ENCODE data around the gene THBS1.

The THBS1 gene

DNA sequence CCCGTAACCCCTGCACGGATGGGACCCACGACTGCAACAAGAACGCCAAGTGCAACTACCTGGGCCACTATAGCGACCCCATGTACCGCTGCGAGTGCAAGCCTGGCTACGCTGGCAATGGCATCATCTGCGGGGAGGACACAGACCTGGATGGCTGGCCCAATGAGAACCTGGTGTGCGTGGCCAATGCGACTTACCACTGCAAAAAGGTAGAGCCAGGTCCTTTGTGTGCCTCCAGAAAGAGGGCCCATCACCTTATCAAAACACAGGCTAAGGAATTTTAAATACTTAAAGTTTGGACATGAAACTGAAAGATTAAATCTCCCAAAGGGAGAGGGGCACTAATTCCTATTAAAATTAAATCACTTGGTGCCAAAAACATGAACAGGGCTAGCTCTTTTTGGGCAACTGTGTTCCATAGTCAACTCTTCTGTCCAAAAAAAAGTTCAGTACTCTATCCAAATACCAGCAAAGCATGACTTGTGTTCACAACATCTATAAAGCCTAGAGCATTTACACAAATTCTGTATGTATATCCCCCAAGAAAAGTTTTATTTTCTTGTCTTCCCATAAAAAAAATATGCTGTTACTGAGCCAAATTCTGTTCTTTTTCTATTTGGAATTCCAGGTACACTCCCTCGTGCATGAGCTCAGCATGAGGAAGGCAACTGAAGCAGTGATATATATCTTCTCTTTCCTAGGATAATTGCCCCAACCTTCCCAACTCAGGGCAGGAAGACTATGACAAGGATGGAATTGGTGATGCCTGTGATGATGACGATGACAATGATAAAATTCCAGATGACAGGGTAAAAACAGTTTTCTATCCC, 9.2 kb downstream of the THBS1 start:
- no peak for DNase-seq

DNA sequence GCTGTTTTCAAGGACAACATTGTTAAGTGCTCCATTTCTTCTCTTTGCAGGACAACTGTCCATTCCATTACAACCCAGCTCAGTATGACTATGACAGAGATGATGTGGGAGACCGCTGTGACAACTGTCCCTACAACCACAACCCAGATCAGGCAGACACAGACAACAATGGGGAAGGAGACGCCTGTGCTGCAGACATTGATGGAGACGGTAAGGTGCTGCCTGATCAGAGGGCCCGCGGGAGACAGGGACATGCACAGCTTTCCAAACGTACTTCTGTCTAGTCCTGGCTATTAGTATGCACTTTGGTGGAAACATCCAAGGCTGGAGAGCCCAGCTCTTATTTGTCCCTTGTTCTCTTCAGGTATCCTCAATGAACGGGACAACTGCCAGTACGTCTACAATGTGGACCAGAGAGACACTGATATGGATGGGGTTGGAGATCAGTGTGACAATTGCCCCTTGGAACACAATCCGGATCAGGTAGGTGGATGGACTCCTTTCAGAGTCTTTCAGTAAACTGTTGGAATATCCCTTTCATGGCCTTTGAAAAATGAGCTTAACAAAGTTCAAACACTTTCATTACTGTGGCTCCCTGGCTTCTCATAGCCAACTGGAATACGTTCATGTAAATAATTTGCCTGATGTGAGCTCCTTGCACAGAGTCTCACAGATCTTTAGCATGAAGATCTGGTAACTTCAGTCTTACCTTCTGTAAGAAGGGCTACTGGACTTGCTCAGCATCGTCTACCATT, 10.4 kb downstream of the THBS1 start:
- DNase-seq, result no peak

DNA sequence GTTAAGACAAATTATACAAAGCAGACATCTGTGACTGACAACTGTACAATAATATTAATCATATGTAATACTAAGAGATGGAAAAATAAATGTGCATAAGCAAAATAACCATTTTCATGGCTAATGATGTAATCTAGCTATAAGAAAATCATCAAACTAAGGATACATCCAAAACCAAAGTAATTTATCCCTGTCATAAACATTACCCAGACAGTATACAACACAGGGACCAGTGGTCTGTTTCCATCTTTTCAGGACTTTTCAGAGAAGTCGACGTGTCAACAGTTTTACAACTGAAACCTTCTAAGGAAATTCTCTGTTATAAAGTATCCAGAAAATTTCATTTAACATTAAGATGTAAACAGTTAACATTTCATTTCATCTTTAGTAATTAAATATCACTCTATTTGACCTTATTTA, 11.0 kb downstream of the THBS1 start:
- no peak for DNase-seq

DNA sequence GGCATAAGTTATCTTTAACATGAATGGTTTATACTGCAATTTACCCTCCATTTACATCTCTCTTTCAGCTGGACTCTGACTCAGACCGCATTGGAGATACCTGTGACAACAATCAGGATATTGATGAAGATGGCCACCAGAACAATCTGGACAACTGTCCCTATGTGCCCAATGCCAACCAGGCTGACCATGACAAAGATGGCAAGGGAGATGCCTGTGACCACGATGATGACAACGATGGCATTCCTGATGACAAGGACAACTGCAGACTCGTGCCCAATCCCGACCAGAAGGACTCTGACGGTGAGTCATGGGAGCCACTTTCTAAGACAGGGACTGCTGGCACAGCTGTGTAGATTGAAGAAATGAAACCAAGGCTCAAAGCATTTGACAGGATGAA, 11.6 kb downstream of the THBS1 start:
- DNase-seq, result no peak

DNA sequence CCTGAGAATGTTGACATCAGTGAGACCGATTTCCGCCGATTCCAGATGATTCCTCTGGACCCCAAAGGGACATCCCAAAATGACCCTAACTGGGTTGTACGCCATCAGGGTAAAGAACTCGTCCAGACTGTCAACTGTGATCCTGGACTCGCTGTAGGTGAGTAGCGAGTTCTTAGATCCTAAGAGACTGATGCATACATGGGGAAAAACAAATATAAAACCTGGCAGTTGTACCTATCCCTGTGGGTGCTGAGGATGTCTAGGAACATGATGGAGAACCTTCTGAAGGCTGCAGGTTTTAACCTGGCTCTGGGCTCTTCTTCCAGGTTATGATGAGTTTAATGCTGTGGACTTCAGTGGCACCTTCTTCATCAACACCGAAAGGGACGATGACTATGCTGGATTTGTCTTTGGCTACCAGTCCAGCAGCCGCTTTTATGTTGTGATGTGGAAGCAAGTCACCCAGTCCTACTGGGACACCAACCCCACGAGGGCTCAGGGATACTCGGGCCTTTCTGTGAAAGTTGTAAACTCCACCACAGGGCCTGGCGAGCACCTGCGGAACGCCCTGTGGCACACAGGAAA, 12.3 kb downstream of the THBS1 start:
- DNase-seq, result no peak

DNA sequence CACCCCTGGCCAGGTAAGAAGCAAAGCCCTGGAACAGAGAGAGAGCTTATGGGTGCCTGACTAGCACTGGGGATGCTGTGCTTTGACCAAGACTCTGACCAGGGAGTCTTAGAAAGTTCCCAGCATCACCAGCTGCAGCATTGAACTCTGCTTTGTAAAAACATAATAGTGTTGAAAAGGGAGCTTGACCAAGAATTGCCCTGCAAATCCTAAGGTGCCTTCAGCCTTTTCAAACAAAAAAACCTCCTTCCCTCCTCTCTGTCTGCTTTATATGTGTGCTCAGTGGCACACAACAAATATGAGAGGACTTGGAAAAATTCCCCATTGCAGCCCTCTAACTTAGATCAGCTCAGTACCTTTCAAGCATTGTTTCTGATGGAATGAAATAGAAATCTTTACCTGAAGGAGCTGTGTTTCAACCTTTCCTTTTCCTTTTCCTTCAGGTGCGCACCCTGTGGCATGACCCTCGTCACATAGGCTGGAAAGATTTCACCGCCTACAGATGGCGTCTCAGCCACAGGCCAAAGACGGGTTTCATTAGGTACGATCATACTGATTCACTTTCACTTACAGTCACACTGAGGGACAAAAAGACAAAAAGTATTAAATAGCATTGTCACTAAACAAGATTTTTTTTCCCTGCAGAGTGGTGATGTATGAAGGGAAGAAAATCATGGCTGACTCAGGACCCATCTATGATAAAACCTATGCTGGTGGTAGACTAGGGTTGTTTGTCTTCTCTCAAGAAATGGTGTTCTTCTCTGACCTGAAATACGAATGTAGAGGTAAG, 13.0 kb downstream of the THBS1 start:
- peak; percentile 18 to 60 for DNase-seq

DNA sequence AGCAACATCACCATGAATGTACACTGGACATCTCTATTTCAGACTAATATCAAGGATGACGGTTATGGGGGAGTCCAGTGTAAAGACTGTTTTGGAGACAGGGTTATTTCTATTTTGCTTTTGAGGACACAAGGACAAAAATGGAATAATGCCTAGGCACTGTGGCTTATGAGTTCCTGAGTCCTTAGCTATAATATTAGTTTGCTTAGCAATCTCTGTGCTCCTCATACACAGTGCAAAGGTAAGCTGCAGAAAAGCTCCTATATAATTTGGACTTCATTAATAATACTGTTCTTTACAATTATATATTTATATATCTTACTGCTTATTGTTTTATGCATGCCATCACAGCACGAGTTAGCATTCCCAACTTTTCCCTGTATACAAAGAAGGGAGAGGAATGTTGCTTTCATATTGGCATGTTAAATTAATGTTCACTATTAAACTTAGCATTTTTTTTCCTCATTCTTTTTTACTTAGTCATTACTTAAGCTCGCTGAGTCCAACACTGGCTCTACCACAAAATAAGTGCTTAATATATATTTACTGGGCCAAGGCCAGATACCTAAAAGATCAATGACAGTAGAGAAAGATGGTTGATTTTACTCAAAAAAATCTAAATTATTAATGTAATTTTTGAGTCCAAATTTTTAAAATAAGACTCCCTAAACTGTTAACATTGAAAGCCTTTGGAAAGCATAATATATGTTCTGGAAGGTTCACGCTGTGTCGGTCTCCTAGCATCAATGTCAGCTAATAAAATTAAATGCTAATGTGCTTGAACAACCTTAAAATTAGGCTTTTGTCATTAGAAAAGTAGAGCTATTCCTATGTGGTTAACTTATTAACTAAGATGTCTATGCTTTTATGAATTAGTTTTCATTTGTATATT, 13.8 kb downstream of the THBS1 start:
- DNase-seq, result no peak

DNA sequence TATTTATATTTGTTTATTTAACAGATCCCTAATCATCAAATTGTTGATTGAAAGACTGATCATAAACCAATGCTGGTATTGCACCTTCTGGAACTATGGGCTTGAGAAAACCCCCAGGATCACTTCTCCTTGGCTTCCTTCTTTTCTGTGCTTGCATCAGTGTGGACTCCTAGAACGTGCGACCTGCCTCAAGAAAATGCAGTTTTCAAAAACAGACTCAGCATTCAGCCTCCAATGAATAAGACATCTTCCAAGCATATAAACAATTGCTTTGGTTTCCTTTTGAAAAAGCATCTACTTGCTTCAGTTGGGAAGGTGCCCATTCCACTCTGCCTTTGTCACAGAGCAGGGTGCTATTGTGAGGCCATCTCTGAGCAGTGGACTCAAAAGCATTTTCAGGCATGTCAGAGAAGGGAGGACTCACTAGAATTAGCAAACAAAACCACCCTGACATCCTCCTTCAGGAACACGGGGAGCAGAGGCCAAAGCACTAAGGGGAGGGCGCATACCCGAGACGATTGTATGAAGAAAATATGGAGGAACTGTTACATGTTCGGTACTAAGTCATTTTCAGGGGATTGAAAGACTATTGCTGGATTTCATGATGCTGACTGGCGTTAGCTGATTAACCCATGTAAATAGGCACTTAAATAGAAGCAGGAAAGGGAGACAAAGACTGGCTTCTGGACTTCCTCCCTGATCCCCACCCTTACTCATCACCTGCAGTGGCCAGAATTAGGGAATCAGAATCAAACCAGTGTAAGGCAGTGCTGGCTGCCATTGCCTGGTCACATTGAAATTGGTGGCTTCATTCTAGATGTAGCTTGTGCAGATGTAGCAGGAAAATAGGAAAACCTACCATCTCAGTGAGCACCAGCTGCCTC, 14.7 kb downstream of the THBS1 start:
- DNase-seq, result no peak

DNA sequence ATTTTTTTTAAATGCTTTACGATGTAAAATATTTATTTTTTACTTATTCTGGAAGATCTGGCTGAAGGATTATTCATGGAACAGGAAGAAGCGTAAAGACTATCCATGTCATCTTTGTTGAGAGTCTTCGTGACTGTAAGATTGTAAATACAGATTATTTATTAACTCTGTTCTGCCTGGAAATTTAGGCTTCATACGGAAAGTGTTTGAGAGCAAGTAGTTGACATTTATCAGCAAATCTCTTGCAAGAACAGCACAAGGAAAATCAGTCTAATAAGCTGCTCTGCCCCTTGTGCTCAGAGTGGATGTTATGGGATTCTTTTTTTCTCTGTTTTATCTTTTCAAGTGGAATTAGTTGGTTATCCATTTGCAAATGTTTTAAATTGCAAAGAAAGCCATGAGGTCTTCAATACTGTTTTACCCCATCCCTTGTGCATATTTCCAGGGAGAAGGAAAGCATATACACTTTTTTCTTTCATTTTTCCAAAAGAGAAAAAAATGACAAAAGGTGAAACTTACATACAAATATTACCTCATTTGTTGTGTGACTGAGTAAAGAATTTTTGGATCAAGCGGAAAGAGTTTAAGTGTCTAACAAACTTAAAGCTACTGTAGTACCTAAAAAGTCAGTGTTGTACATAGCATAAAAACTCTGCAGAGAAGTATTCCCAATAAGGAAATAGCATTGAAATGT, 15.6 kb downstream of the THBS1 start:
- DNase-seq, result no peak

DNA sequence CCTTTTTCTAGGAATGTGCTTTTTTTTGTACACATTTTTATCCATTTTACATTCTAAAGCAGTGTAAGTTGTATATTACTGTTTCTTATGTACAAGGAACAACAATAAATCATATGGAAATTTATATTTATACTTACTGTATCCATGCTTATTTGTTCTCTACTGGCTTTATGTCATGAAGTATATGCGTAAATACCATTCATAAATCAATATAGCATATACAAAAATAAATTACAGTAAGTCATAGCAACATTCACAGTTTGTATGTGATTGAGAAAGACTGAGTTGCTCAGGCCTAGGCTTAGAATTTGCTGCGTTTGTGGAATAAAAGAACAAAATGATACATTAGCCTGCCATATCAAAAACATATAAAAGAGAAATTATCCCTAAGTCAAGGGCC, 16.5 kb downstream of the THBS1 start:
- no peak for DNase-seq

DNA sequence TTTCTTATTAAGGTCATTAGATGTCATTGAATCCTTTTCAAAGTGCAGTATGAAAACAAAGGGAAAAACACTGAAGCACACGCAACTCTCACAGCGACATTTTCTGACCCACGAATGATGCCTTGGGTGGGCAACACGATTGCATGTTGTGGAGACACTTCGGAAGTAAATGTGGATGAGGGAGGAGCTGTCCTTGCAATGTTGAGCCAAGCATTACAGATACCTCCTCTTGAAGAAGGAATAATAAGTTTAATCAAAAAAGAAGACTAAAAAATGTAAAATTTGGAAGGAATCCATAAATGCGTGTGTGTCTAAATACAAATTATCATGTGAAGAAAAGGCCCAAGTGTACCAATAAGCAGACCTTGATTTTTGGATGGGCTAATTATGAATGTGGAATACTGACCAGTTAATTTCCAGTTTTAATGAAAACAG, 16.9 kb downstream of the THBS1 start:
- no peak for DNase-seq

DNA sequence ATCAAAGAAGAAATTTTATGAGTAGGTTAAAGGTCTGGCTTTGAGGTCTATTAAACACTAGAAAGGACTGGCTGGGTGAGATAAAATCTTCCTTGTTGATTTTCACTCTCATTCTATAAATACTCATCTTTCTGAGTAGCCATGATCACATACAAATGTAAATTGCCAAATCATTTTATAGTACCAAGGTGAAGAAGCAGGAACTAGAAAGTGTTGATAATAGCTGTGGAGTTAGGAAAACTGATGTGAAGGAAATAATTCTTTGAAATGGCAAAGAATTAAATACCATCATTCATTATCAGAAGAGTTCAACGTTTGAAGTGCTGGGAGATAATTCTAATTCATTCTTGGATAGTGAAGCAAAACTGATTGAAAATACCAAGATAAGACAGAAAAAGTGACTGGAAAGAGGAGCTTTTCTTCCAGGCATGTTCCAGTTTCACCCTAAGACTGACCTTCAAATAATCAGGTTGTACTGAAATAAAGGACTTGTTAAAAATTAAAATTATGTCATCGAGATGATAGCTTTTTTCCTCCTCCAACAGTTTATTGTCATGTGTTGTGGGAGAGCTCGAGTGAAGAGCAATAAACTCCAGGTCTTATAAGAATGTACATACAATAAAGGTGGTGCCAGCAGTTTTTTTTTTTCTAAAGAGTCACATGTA, 17.4 kb downstream of the THBS1 start:
- no peak for DNase-seq

DNA sequence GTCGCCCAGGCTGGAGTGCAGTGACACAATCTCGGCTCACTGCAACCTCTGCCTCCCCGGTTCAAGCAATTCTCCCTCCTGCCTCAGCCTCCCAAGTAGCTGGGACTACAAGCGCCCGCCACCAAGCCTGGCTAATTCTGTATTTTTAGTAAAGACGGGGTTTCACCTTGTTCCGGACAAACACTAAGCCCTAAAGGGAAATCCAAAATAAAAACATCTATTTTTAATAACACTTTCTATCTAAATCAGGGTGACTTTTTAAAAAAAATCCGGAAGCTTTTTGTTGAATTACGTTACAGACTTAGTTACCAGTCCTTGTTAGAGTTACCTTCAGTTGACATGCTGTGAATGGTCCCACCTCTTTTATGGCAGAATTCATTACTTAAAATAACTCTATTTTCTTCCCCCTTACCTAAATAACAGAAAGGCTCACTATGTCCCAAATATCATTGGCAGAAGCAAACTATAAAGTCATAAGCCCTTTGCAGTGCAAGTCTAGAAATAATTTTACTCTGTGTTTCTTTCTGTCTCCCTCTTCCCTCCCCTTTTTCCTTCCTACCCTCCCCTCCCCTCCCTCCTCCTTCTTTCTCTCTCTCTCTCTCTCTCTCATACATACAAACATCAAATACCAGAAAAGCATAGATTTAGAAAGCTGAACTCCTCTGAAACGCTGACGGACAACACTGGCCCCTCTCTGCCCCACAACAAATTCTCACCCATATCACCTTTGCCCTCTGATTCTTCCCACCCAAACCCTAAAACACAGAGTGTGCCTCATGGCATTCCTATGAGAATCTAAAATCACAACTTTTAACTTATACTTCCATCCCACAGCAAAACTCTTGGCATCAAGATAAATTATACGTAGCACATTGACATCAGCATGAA, 18.3 kb downstream of the THBS1 start:
- no peak for DNase-seq

DNA sequence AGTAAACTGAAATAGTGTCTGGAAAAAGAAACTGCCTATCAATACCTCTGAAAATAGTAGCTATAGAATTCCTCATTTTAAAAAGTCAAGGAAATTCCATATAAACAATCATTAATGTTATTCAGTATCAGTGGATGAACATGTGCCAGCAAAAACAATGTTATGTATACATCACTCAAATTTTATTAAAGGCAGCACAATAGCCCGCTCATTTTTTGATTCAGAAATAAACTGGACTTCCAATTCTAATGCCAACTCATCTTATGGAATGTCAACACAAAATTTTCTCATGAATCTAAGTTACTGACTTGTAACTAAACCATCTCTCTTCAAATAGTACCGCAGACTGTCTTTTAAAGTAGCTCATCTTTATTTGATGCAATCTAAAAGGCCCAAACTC, 19.0 kb downstream of the THBS1 start:
- DNase-seq, result no peak

DNA sequence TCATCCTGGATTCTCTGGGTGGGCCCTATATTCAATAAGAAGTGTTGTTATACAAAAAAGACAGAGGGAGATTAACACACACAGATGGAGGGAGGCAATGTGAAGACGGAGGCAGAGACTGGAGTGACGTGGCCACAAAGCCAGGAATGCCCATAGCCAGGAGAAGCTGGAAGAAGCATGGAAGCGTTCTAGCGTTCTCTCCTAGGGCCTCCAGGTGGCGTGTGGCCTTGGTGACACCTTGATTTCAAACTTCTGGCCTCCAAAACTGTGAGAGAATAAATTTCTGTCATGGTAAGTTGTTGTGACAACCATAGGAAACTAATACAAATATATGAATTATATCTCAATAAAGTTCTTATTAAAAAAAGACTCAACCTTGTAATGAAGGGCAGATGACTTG, 21.3 kb downstream of the THBS1 start:
- DNase-seq, result no peak

DNA sequence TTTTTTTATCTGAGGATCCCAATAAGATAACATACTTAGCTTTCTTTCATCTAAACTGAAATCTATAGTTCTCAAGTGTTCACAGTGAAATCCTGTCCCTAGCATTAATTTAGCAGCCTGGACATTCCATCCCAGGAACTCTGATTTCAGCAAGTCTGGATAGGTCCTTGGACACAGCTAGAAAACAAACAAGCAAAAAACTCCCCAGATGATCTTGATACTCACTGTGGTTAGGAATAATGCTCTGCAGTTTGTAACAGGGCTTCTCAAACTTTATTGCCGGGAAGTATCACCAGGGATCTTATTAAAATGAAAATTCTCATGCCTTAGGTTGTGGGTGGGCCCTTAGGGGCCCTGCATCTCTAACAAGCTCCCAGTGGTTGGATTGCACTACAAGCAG, 24.3 kb downstream of the THBS1 start:
- no peak for DNase-seq

DNA sequence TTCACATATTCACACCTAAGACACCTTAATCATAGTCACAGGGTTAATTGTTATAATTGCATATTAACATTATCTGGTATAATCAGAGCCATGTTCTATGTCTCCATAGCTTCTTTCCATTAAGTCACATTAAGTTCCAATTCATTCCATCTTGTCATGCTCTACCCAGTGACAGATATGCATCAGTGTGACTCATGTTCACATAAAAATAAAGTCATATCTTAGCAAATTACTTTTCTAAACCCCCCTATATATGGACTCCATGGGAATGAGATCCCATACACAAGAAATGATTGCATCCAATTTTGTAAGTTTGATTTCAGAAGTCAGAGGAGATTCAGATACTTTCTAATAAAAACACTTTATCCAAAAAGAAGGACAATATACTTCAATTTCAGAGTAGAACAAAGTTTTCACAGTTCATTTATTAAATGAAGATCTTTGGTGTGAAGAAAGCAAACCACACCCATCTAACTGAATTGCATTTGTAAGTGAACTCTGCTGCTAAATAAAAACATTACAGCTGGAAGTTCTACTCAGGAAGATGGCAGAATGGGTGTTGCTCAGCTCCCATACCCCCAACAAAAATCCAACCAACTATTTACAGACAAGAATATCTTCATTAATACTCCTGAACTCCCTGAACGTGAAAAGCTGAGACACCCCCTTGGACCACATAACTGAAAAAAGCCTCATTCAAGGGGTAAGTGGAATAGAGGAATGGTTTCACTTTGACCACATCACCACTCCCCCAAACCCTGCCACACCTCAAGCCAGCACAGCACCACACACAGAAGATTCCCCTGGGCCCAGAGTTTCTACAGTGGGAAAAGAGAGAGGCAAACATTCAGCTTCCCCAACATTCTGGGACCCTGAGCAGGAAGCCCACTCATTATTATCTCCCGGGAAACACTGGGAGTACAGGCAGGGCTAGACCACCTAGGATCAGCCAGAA, 27.6 kb downstream of the THBS1 start:
- DNase-seq, result no peak
